Raji (cell line): ENCODE measurements around the gene CD300A.

Source experiments
- POLR2A ChIP-seq: IDR thresholded peaks from 2 replicates; pipeline ENCODE4 v1.6.1; 2011; ENCODE audit warnings: low read depth, low read length, control low read depth; ENCODE audit not compliant: insufficient read depth

Gene CD300A

DNA sequence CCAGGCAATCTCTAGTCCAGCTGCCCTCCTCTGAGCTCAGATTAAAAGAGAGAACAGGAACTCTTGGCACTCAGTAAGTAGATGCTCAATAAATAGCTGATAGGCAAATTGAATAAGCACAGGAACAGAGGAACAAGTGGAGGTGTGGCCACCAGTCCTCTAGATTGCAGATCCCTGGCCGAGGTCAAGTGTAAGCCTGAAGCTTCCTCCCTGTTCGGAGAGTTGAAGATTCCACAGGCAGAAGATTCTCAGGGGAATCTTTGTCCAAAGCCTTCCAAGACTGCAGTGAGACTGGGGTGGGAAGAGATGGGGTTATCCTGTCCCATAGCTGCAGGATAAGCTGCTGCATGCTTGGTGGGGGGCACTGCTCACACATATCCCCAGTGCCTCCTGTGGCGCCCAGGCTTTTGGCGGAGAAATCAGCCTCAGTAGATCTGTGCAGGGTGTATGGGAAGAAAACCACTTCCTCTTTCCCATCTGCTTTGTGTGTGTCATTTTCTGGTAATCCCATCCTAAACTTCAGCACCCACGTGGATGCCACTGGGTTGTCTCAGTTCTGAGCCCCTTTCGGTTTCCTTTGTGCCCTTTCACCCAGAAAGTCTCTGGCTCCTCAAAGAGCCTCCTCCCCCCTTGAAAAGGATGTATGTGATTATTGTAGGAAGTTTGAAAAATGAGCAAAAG, 12.1 kb downstream of the CD300A start:
- TF ChIP-seq POLR2A: no peak

DNA sequence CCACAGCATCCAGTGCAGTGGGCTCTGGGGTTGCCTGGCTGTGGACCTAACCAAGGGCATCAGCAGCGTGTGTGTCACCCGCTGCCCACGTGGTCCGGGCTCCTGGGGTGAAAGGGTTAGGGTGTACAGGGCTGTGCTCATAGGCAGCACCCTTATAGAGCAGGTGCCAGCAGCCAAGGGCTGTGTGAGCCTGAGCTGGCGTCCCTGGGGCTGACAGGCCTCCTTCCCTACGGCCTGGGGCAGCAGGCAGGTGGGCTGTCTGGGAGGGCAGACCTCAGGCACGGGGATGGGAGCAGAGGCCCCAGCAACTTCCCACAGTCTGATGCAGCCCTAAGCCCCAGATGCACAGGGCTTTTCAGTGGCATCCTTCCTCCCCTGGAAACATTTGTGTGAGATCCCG, 13.9 kb downstream of the CD300A start:
- TF ChIP-seq POLR2A: no peak

DNA sequence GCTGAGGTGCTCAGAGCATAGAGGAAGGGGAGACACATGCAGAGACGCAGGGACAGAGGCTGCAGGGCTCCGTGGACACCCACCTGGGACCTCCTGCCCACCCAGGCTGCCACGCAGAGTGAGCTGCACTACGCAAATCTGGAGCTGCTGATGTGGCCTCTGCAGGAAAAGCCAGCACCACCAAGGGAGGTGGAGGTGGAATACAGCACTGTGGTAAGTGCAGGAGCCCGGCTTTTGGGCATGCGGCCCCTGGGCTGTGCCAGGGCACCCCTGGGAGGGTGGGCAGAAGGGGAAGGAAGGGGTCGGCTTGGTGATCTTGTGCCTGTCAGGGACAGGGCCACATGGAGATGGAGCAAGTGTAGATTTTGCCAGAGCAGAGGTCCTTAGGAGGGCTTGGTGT, 15.2 kb downstream of the CD300A start:
- no peak for TF ChIP-seq POLR2A

DNA sequence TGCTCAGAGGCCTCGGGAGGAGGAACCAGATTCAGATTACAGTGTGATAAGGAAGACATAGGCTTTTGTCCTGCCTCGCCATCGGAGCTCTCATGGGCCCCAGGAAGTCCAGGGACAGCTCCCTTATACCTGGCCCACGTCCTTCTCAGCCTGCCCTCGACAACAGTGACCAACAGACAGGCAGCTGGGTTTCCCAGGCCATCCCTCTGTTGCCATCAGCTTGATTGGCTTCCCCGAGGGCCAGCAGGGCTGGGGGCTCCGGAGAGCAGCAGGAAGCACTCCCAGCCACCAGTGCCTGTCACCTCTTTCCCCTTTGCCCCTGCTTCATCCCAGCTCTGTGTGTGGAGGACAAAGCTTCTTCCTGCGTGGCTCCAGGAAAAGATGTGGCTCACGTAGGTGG, 17.6 kb downstream of the CD300A start:
- TF ChIP-seq POLR2A: no peak

DNA sequence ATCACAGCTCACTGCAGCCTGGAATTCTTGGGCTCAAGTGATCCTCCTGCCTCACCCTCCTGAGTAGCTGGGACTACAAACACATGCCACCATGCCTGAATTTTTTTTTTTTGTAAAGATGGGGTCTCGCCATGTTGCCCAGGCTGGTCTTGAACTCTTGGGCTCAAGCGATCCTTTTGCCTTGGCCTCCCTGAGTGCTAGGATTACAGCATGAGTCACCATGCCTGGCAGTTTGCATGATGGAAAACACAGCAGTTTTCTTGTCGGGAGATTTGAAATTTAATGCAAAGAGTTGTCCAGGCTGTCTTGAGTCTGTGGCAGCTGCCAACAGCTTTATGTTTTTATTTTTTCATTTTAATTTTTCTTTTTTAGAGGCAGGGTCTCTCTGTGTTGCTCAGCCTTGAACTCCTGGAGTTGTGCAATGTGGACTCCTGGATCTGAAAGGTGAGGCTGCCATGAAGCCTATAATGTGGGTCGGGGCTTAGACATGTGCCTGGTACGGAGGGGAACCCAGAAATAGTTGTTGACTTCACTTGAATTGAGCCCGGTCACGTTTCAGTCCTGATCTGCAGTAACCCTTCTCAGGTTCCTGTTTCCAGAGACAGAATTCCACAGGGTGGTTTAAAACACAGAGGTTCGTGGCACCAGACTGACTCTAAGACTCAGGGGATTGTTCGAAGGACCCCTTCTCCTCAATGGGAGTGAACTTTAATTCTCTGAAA, 18.7 kb downstream of the CD300A start:
- TF ChIP-seq POLR2A: no peak

DNA sequence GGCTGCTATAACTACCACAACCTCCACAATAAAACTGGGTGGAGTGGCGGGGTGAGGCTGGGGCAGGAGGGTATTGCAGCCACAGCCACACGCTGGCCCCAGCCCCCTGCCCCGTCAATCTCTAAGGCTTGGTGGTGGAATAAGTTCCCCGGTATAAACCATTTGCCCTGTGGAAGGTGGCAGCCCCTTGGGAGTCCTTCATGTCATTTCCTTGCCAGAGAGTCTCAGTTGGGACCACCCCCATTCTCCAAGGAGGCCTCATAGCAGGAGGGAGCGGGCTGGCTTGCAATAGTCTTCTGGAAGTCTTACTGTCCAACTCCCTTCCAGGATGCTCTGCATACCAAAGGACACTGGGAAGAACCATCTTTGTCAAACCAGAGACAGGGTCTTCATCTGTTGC, 19.4 kb downstream of the CD300A start:
- TF ChIP-seq POLR2A: no peak

DNA sequence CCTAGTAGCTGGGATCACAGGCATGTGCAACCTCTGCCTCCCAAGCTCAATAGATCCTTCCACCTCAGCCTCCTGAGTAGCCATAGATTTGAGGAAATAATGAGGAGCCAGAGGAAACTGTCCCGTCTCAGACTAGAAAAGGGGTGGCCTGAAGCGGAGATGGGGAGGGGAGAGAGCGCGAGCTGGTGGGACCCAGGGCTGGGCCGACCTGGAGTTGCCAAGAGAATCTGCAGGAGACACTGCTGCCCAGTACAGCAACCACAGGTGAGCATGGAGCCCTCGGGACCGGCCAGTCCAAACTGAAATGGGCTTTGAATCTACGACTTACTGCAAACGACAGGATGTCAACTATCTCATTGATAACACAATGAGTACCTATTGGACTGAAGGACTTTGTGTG, 24.3 kb downstream of the CD300A start:
- no peak for TF ChIP-seq POLR2A

DNA sequence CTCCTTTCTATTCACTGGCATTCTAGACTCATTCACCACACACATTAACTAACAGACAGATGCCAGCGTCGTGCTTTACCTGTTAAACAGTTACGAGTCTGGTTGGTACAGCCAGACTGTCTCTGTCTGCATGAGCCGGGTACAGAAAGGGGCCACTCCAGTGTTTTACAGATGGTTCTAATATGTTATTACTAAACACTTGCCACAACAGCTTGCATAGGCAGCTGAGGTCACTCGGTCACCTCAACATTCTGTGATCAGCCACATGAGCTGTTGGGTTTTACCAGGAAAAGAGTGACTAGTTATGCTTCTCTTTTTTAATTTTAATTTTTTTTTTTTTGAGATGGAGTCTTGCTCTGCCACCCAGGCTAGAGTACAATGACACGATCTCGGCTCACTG, 25.2 kb downstream of the CD300A start:
- no peak for TF ChIP-seq POLR2A

DNA sequence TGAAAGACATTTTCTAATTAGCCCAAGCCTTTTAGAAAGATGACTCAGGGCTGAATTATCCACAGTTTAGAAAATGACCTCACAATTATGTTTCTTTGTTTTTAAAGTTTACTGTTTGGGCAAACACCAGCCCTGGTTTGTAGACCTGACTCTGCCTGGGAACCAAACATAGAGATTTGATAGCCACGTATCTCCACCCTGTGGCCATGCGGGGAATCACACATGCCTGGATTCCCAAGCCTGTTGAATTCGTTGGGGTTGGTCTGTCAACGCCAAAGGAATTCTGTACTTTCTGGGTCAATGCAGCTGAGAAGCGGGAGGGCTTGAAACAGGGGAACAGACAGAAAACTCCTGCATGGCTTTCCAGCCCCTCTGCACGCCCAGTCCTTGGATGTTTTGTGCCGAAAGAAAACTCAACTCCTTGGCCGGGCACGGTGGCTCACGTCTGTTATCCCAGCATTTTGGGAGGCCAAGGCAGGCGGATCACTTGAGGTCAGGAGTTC, 26.9 kb downstream of the CD300A start:
- no peak for TF ChIP-seq POLR2A

DNA sequence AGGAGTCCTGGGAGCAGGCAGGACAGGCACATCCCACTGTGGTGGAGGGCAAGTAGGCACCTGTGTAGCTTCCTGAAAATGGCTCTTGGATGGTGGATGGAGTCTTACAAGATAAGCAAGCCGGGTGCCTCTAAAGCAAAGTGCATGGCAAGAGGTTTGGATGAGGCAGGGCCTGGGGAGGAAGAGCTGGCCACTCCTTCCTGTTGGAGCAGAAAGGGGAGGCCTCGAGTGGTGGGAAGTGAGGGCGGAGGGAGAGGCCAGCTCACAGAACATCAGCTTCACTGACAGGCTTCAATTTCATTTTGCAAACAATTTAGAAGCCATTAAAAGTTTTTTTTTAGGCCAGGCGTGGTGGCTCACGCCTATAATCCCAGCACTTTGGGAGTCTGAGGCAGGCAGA, 31.0 kb downstream of the CD300A start:
- TF ChIP-seq POLR2A: no peak

DNA sequence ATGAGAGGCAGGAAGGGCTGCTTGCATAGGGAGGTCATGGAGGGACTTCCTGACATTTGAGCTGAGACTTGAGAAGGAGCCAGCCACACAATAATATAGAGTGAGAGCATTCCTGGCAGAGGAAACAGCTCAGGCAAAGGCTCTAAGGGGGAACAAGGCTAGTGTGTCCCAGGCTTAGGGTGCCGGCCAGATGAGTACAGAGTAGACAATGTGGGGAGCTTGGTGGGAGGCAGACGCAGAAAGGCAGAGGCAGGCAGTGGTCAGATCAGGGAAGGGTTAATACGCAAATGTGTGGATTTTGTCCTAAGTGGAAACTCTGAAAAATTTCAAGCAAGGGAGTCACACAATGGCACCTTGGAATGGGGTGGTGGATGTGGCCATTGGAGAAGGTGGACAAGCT, 33.6 kb downstream of the CD300A start:
- no peak for TF ChIP-seq POLR2A

DNA sequence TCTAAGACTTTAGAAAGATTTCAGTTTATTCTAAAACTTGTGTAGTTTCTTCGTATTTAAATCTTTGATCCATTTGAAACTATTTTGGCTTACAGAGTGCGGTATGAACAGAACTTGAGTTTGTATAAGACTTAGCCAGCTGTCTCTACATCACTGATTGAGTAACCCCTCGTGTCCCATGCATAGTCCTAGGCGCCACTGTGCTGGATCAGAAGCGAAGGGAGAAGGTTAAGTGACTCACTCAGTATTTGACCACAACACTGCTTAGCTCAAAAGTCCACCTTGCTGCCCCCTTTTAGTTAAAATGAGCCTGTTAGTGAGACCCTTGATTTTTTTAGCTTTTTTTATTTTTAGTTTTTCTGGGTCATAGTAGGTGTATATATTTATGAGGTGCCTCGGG, 36.4 kb downstream of the CD300A start:
- no peak for TF ChIP-seq POLR2A

DNA sequence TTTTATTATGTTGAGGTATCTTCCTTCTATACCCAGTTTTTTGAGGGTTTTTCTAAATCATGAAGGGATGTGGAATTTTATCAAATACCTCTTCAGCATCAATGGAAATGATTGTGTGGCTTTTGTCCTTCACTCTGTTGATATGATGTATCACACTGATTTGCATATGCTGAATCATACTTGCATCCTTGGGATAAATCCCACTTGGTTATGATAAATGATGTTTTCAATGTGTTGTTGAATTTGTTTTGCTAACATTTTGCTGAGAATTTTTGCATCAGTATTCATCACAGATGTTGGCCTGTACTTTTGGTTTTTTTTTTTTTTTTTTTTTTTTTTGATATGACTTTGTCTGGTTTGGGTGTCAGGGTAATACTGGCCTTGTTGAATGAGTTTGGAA, 41.7 kb downstream of the CD300A start:
- TF ChIP-seq POLR2A: no peak

DNA sequence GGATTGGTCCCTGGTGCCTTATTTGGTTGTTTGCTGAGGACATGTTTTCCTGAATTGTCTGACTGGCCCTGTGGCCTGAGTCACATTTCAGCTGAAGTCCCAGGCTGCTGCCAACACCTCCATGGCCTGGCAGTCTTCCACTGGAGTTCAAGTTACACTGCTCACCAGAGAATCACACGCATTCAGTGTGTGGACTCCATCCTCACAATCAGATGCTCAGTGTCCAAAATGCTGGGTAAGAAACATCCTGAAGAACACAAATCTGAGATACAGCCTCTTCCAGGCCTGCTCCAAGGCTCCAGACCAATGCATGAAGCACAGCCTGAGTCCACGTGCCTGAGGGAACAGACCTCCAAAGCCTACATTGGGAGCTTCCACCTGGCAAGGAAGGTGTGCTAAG, 45.6 kb downstream of the CD300A start:
- TF ChIP-seq POLR2A: no peak

DNA sequence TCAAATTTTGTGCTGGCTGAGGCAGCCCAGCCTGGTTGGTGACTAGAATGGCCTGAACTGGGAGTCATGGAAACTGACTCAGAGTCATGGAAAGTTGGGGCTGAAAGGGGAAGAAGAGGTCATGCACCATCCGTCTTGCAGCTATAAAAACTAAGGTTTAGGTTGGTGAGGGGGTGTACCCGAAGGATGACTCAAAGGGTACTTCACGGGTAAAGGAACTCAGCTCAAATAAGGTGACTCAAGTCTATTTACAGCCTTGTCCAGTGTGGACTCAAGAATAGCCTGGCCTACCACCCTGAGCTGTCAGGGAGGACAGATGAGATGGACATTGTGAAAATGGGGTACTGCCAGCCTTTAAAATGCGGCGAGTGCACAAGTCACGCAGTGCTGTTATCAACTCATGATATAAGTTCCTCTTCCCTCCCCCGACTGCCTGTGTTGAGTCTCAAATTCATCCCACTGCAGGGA, 46.2 kb downstream of the CD300A start:
- no peak for TF ChIP-seq POLR2A

DNA sequence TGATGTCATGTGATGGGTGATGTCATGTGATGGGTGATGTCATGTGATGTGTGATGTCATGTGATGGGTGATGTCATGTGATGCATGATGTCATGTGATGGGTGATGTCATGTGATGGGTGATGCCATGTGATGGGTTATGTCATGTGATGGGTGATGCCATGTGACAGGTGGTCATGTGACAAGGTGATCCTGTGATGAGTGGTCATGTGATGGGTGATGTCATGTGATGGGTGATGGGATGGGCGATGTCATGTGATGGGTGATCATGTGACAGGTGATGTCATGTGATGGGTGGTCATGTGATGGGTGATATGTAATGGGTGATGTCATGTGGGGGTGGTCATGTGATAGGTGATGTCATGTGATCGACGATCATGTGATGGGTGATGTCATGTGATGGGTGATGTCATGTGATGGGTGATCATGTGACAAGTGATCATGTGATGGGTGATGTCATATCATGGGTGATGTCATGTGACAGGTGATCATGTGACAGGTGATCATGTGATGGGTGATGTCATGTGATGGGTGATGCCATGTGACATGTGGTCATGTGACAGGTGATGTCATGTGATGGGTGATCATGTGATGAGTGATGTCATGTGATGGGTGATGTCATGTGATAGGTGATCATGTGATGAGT, 47.7 kb downstream of the CD300A start:
- no peak for TF ChIP-seq POLR2A
